Measurements from ENCODE around the gene TRMT11.
"Not testable (repeated sequence)": the region's sequence is repeated elsewhere in the genome, so short reads cannot be mapped to it uniquely, and the experiment has no call there.

Gene TRMT11

GRCh38 chr6:125956506-125957390, 29.6 kb upstream of the TRMT11 start, which contains the start of gene HINT3:
Gene HINT3, plus strand, starts transcription at chr6:125956770. Its CDS starts 208 bp downstream, at chr6:125956978.
- DNase-seq = peak; percentile 97 to 98

DNA sequence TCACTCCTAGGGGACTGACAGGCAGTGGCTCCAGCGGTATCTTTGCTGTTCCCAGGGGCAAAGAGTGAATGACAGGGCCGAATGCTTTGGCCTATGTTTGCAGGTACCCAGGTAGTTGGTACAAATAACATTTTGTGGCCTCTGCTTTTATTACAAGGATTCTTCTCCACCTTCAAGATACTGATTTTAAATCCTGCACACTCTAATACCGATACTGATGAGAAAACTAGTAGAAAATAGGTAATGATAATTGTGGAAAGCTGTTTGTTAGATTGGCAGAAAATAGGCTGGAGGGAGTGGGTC, 29.0 kb upstream of the TRMT11 start:
- DNase-seq = no peak

DNA sequence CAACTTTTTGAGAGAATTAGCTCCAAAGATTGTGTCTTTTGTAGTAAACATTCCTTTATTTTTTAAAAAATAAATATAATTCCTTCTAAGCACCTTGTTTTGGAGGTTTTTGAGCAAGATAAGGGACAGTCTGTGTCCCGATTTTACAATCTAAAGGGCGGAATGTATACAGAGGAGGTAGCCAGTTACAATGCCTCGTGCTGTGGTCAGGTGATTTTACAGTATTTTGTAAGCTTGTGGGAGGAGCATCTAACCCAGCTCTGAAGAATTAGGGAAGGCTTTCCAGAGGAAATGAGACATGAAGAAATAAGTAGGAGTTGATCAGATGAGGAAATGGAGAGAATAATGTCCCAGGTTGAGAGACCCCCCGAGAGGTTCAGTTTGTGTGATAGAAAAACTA, 28.5 kb upstream of the TRMT11 start:
- DNase-seq = peak; percentile 84

DNA sequence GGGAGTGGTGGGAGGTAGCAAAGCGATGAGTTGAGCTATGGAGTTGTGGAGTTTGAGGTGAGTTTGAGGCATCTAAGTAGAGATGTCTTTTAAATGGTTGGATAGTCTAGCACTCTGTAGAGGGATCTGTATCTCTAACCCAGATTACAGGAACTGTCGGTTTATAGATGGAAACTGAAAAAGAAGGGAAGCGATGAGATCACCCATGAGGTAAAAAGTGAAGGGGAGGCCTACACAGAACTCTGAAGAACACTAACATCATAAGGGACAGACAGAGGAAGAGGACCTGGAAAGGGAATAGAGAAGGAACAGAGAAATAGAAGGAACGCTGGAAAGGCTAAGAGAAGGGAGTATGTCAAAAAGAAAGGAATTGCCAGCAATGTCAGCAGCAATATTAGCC, 27.3 kb upstream of the TRMT11 start:
- DNase-seq = no peak

- no peak for DNase-seq
Measured at GRCh38 chr6:125961117-125961516, 25.2 kb upstream of the TRMT11 start.

- DNase-seq = no peak
Measured at GRCh38 chr6:125962900-125963497, 23.3 kb upstream of the TRMT11 start.

GRCh38 chr6:125963817-125964216, 22.5 kb upstream of the TRMT11 start:
- no peak for DNase-seq

GRCh38 chr6:125966569-125966968, 19.8 kb upstream of the TRMT11 start:
- no peak for DNase-seq

DNA sequence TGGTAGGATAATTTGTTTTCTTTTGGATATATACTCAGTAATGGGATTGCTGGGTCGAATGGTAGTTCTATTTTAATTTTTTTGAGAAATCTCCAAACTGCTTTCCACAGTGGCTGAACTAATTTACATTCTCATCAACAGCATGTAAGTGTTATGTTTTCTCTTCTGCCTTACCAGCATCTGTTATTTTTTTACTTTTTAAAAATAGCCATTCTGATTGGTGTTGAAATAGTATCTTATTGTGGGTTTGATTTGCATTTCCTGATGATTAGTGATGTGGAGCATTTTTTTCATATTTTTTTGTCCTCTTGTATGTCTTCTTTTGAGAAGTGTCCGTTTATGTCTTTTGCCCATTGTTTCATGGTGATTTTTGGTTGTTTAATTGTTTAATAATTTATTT, 17.8 kb upstream of the TRMT11 start:
- no peak for DNase-seq

- DNase-seq = no peak
Measured at GRCh38 chr6:125970760-125971159, 15.6 kb upstream of the TRMT11 start.

- not testable (repeated sequence) for DNase-seq
Measured at GRCh38 chr6:125972478-125972877, 13.9 kb upstream of the TRMT11 start.

DNA sequence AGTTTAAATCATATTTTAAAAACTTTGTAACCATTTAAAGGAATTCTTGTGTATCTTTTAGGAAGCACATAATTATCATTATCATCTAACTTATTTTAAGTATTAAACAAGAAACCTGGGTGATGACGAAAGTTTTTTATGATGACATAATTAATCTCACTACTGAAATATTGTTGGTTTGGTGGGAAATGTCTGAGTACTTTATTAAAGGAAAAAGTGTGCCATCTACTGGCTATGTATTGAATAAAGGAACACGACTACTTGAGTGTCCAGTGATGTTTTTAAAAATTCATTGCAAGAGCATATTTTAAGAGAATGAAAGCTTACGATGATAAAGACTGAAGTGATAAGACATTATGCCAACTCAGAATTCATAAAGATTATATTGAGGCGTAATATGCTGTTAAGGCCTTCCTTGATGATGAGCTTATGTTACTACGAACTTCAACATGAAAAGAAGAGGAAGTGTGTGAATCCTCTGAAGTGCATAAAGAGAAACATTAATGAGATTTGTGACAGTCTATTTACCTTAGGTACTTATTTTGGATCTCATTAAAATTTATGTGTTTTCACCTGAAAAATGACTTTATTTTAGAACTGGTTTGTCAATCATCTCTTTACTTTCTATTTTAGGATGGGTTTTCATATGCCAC, 12.0 kb upstream of the TRMT11 start:
- DNase-seq = peak; percentile 89 to 92

- no peak for DNase-seq
Measured at GRCh38 chr6:125979101-125979500, 7.2 kb upstream of the TRMT11 start.

DNA sequence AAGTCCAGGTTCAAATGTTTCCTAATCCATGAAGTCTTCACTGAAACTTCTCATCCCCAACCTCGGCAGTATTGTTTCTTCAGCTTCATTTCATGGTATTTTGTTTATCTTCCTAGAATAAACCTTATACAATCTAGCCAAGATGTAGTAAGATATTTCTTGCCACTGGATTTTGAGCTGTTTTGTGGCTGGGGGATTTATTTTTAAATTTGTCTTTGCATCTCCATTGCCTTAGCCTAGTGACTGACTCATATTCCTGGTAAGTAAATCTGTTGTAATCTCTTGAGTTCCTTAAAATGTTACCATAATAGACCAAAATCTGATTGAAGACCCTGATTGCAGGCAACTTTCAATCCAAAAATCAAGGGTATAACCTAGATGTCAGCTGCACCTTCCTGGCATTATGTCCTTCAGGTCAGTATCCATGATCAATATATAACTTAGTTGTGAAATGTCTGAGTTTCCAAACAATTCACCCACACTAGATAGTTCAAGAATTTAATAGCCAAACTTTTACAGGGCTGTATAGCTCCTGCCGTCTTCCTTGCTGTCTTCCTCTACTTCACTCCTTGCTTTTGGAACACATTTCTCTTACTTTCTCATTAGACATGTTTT, 4.7 kb upstream of the TRMT11 start:
- DNase-seq = no peak

DNA sequence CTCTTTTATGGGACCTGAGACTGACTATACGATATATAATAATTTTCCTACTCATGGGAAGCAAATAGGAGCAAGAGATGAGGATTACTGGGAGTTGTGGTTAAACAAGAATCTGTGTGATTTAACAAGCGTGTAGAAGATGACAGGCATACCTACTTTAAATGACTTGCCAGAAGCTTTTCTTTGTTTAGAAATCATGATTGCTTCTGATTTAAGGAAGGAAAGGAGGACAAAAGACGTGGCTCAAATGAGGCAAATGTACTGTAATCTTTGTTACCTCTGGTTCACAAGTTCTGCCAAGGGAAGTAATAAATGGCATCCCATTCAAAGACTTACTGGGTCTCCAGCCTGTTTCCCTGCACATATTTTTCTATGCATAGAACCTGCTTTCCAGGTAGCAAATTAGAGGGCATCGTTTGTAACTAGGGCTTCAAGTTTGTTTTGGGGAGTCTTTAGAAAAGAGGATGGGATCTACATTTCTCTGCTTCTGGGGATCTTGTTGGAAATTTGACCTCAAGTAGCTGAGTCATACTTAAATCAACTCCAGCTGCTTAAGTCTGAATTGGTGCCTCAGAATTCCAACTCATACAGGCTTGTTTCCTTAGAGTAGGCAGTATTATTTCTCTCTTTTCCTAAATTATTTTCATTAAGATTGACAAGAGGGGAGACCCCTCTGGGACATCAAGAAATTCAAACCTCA, 2.9 kb upstream of the TRMT11 start:
- DNase-seq = no peak

GRCh38 chr6:125984311-125984710, 2.0 kb upstream of the TRMT11 start:
- no peak for DNase-seq

GRCh38 chr6:125985522-125985921, 818 bp upstream of the TRMT11 start:
- no peak for DNase-seq

- DNase-seq = peak; percentile 68 to 72
Measured at GRCh38 chr6:125985979-125986300, 400 bp upstream of the TRMT11 start.

GRCh38 chr6:125987026-125987617, 782 bp downstream of the TRMT11 start:
- no peak for DNase-seq

- no peak for DNase-seq
Measured at GRCh38 chr6:125988280-125988679, 1.9 kb downstream of the TRMT11 start.

GRCh38 chr6:125989631-125990030, 3.3 kb downstream of the TRMT11 start:
- DNase-seq = no peak

DNA sequence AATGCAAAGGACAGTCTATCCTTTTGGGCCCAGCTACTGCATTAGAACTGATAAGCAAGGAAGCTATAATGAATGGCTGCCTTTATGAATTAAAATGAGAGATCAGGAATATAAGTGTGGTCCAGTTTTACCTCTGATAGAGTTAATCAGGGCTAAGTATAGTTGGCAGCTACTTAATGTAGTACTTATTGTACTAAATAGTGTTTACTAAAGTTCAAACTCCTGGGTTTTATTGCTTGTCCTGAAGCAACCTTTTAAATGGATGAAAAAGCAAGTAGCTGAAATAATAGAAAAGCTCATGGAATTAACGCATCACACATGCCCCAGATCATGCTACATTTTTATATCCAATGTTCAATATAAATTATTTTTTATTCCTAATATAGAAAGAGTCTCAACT, 5.3 kb downstream of the TRMT11 start:
- no peak for DNase-seq

All from AML-193 (cell line).